ENCODE data around the gene AUTS2. TPM values are rescaled to one million over a fixed set of nuclear protein-coding genes. Genes with fewer than 3 reads are reported as not detected.

The AUTS2 gene
- total and polyA plus RNA-seq, 2 experiments from 2014 or later = 32.0 to 91.0 TPM

DNA sequence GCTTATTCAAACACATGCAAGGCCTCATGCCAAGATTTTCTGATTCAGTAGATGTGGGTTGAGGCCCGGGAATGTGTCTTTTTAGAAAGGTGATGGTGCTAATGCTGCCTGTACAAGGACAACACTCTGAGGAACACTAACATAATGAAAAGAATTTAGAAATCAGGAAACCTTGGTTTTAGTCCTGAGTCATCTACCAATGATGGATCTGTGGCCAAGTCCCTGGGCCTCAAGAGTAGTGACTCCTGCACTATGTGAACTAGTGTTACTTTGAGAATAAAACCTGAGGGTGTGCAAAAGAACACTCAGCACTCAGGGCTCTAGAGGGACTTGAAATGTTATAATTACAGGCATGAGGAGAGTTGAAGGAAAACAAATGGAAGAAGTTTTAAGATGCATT, 792.0 kb downstream of the AUTS2 start (continued):
- TF ChIP-seq, protein P1, sequence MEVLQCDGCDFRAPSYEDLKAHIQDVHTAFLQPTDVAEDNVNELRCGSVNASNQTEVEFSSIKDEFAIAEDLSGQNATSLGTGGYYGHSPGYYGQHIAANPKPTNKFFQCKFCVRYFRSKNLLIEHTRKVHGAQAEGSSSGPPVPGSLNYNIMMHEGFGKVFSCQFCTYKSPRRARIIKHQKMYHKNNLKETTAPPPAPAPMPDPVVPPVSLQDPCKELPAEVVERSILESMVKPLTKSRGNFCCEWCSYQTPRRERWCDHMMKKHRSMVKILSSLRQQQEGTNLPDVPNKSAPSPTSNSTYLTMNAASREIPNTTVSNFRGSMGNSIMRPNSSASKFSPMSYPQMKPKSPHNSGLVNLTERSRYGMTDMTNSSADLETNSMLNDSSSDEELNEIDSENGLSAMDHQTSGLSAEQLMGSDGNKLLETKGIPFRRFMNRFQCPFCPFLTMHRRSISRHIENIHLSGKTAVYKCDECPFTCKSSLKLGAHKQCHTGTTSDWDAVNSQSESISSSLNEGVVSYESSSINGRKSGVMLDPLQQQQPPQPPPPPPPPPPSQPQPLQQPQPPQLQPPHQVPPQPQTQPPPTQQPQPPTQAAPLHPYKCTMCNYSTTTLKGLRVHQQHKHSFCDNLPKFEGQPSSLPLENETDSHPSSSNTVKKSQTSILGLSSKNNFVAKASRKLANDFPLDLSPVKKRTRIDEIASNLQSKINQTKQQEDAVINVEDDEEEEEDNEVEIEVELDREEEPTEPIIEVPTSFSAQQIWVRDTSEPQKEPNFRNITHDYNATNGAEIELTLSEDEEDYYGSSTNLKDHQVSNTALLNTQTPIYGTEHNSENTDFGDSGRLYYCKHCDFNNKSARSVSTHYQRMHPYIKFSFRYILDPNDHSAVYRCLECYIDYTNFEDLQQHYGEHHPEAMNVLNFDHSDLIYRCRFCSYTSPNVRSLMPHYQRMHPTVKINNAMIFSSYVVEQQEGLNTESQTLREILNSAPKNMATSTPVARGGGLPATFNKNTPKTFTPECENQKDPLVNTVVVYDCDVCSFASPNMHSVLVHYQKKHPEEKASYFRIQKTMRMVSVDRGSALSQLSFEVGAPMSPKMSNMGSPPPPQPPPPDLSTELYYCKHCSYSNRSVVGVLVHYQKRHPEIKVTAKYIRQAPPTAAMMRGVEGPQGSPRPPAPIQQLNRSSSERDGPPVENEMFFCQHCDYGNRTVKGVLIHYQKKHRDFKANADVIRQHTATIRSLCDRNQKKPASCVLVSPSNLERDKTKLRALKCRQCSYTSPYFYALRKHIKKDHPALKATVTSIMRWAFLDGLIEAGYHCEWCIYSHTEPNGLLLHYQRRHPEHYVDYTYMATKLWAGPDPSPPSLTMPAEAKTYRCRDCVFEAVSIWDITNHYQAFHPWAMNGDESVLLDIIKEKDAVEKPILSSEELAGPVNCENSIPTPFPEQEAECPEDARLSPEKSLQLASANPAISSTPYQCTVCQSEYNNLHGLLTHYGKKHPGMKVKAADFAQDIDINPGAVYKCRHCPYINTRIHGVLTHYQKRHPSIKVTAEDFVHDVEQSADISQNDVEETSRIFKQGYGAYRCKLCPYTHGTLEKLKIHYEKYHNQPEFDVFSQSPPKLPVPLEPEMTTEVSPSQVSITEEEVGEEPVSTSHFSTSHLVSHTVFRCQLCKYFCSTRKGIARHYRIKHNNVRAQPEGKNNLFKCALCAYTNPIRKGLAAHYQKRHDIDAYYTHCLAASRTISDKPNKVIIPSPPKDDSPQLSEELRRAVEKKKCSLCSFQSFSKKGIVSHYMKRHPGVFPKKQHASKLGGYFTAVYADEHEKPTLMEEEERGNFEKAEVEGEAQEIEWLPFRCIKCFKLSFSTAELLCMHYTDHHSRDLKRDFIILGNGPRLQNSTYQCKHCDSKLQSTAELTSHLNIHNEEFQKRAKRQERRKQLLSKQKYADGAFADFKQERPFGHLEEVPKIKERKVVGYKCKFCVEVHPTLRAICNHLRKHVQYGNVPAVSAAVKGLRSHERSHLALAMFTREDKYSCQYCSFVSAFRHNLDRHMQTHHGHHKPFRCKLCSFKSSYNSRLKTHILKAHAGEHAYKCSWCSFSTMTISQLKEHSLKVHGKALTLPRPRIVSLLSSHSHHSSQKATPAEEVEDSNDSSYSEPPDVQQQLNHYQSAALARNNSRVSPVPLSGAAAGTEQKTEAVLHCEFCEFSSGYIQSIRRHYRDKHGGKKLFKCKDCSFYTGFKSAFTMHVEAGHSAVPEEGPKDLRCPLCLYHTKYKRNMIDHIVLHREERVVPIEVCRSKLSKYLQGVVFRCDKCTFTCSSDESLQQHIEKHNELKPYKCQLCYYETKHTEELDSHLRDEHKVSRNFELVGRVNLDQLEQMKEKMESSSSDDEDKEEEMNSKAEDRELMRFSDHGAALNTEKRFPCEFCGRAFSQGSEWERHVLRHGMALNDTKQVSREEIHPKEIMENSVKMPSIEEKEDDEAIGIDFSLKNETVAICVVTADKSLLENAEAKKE (CRISPR knock-in tag; IDR thresholded peaks at IDR 0.05) = no peak

DNA sequence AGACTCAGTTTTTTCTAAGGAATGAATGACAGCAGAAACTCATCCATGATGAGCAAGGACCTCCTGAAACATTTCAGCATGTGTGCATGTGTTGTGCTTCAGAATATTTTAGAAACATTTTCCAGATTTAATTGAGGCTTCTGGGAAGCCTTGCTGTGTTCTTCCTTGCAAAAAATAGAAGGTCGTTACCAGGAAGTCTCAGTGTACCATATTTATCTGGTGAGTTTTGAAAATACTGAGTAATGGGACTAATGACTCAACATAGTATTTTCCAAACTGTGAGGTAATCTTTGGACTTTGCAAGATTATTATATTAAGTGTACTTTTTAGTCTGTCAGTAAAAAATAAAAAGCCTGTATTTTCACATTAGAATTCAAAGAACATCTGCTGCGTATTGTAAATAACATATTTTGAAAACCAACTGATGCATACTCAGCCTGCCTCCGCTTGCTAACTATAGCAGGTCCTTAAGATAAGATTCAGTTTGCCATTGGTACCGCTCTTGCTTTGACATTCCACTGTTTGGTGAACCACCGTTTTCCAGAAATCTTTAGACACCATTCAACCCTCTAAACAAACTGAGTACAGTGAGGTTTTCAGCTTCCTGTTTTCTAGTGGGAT, 794.1 kb downstream of the AUTS2 start:
- H3K27ac ChIP-seq (ENCODE audit: low read depth) = no peak overlapping the region
- Mint-ChIP-seq H3K4me3 (no peak overlapping the region), H3K27ac (no peak overlapping the region), H3K27me3 (ENCODE audit: insufficient read depth, low read depth, poor library complexity) (no peaks in the 10 kb centered on the region), H3K36me3 (ENCODE audit: low read depth) (no peaks in the 10 kb centered on the region), H3K9me3 (no peaks in the 10 kb centered on the region), H3K4me1 (peaks cover 14% of the 10 kb centered on the region)
- no peak overlapping the region for H3K4me2 ChIP-seq
- no peaks in the 10 kb centered on the region for H3K36me3 ChIP-seq (ENCODE audit: insufficient read depth)
- ATAC-seq (no peak), DNase-seq (ENCODE audit: low spot score) (no peak)
- H3K4me1 ChIP-seq (ENCODE audit: insufficient read depth) = no peaks in the 10 kb centered on the region
- H3K9me2 ChIP-seq (ENCODE audit: insufficient read depth) = 0 out of 2 replicates have a peak, but pooled peaks cover 4% of the 10 kb centered on the region
- no peaks in the 10 kb centered on the region for H3K79me2 ChIP-seq (replicated peaks; ENCODE audit: insufficient read depth)
- H2AFZ ChIP-seq = no peak overlapping the region
- H3F3A ChIP-seq (replicated peaks; ENCODE audit: low read depth) = no peaks in the 10 kb centered on the region
- H3K4me3 ChIP-seq = no peak overlapping the region
- H4K20me1 ChIP-seq (replicated peaks; ENCODE audit: insufficient read depth) = no peaks in the 10 kb centered on the region
- TF ChIP-seq, protein P2, sequence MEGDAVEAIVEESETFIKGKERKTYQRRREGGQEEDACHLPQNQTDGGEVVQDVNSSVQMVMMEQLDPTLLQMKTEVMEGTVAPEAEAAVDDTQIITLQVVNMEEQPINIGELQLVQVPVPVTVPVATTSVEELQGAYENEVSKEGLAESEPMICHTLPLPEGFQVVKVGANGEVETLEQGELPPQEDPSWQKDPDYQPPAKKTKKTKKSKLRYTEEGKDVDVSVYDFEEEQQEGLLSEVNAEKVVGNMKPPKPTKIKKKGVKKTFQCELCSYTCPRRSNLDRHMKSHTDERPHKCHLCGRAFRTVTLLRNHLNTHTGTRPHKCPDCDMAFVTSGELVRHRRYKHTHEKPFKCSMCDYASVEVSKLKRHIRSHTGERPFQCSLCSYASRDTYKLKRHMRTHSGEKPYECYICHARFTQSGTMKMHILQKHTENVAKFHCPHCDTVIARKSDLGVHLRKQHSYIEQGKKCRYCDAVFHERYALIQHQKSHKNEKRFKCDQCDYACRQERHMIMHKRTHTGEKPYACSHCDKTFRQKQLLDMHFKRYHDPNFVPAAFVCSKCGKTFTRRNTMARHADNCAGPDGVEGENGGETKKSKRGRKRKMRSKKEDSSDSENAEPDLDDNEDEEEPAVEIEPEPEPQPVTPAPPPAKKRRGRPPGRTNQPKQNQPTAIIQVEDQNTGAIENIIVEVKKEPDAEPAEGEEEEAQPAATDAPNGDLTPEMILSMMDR (conservative IDR thresholded peaks at IDR 0.05; ENCODE audit: low read depth in 2 of 2) = no peak
- H3K27me3 ChIP-seq (ENCODE audit: insufficient read depth) = no peaks in the 10 kb centered on the region

All from GM23338 (cell line).